HG03097 (cell line): Measurements from ENCODE around the gene WFDC5.

Experiments used
- ATAC-seq: cut with Tn5 transposase; IDR thresholded peaks from one replicate; pipeline ENCODE4 v1.9.1; 2021; ENCODE audit not compliant: unreplicated experiment, low FRiP score

The WFDC5 gene

DNA sequence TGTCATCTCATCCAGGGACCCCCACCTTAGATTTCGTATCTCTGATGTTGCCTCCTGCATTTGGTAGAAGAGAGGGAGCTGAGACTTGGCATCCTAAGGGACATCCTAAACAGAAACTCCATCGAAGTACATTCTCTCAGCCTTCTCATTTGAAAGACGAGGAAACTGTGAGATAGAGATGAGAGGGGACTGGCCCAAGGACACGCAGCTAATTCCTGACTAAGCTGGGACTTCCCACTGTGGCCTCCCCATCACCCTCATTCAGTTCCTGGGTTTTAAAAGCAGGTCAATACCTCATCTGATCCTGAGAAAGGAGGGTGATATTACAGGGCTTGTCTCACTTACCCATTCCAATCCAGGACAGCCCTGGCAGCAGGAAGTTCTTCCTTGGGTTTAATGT lies 855 bp upstream of the WFDC5 start:
- no peak for ATAC-seq

DNA sequence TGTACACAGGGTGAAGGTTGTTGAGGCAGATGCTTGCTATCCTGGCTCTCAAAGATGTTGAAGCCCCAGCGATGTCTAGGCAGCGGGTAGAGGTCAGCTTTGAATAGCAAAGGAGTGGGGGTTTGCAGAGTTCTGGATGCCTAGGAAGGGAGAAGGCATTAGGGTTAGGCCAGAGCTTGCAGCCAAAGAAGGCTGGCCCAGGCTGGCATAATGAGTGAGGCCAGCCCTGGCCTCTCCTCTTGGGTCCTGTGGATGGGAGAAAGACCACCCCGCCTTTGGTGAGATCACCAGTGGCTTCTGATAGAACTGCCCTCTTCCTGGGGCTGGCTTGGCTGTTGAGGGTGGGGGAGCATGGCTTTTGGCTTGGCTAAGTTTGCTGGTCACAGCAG lies 406 bp upstream of the WFDC5 start:
- ATAC-seq = no peak

- no peak for ATAC-seq
Measured at GRCh38 chr20:45113865-45114264, 1.1 kb downstream of the WFDC5 start.

GRCh38 chr20:45112754-45113153 lies 2.2 kb downstream of the WFDC5 start:
- ATAC-seq = no peak

- ATAC-seq = no peak
Measured at GRCh38 chr20:45111799-45112471, 3.0 kb downstream of the WFDC5 start.

- ATAC-seq = no peak
Measured at GRCh38 chr20:45111285-45111684, 3.7 kb downstream of the WFDC5 start.

- ATAC-seq = no peak
Measured at GRCh38 chr20:45110301-45110700, 4.7 kb downstream of the WFDC5 start.

DNA sequence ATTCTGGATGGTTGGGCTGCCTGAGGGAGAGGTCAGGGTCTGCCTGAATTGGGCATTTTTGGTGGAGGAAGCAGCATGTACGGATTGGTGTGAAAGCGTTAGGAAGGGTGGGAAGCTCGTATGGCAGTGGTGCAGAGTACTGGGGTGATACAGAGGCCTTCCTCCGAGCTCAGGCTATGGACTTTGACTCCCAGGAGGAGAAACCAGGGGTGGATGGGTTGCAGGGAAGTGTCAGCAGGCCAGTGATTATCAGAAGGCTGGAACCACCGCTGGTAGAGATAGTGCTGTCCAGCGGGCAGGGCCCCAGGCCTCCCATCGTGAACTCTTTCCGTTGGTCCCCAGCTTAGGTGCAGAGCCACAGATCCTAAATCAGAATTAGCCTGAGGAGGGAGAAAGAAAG lies 5.3 kb downstream of the WFDC5 start:
- no peak for ATAC-seq

DNA sequence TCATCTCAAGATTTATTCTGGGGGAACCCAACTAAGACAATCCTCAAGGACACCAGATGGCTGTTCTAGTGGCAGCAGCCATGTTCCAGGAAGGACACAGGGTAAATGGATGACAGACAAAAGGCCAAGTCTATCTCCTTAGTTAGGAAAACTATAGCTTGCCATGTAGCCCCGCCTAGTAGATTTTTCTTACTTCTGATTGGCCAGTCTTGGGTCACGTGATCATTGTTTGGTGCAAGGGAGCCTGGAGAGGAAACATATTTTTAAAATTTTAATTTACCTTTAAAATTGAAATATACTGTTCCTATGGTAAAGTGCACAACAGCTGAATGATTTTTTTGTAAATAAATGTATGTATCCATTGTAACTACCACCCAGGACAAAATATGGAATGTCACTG lies 9.7 kb downstream of the WFDC5 start:
- ATAC-seq = no peak

DNA sequence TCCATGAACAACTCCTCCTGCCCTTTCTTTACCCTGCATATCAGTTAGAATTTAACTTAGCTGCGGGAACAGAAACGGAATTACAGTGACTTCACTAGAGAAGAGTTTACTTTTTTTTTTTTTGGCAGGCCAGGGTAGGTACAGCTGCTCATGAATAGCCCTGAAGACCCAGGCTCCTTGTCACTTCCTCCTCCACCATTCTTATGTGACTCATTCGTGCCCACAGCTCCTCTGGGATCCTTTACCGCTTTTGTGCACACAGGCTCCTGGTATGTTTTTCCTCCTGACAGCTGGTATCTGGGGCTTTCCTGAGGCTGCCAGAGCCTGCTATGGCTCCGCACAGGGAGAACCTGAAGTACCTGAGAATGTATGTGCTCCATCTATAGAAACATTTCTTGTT lies 10.2 kb downstream of the WFDC5 start:
- no peak for ATAC-seq

- no peak for ATAC-seq
Measured at GRCh38 chr20:45103072-45103471, 11.9 kb downstream of the WFDC5 start.

DNA sequence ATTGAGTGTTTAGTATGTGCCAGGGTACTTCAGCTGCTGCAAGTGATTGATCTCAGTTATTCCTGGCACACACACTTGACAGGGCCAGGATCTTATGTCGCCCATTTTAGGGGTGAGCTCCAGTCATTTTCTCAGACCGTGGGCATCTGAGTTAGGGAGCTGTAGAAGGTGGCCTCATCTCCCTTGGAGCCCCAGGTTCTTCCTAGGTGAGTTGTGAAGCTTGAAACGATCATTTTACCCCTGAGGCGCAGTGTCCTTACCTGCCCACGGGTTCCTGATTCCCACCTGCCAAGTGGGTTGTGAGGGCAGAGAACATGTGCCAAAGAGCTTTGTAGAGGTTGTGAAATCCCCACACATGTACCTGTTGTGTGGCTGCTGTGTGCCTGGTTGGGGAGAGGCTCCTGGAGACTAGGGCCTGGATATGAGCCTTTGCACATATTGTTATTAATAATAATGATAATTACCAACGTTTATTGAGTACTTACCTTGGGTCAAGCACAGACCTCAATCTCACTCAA lies 13.6 kb downstream of the WFDC5 start:
- no peak for ATAC-seq

- ATAC-seq = no peak
Measured at GRCh38 chr20:45100563-45101245, 14.3 kb downstream of the WFDC5 start, which contains the start of gene KCNS1. Gene KCNS1 (minus strand): TSS chr20:45101127. CDS start chr20:45099236, 1,891 bp downstream.

GRCh38 chr20:45098103-45098773 lies 16.7 kb downstream of the WFDC5 start:
- ATAC-seq = no peak

DNA sequence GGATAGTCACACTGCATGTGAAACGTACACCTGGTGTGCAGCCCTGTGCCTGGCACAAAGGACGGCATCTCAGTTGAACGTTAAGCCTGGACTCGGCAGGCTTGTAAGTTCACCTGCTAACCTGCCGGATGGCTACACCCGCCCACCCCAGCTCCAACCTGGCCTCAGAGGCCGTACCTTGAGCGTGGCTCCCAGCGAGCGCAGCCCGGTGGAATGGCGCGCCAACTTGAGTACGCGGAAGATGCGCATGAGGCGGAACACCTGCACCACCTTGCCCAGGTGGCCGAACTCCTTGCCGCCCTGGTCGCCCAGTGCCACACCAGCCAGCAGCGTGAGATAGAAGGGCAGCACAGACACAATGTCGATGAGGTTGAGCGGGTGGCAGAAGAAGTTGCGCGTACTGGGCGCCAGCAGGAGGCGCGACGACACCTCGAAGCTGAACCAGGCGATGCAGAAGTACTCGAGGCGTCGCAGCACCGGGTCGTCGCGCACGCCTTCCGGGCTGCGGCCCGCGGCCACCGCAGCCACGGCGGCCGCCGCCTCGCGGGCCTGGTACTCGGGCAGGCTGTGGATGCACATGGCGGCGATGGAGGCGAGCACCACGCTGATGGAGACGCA lies 17.4 kb downstream of the WFDC5 start:
- no peak for ATAC-seq

GRCh38 chr20:45096781-45097180 lies 18.2 kb downstream of the WFDC5 start:
- no peak for ATAC-seq

- no peak for ATAC-seq
Measured at GRCh38 chr20:45095805-45096238, 19.2 kb downstream of the WFDC5 start.

DNA sequence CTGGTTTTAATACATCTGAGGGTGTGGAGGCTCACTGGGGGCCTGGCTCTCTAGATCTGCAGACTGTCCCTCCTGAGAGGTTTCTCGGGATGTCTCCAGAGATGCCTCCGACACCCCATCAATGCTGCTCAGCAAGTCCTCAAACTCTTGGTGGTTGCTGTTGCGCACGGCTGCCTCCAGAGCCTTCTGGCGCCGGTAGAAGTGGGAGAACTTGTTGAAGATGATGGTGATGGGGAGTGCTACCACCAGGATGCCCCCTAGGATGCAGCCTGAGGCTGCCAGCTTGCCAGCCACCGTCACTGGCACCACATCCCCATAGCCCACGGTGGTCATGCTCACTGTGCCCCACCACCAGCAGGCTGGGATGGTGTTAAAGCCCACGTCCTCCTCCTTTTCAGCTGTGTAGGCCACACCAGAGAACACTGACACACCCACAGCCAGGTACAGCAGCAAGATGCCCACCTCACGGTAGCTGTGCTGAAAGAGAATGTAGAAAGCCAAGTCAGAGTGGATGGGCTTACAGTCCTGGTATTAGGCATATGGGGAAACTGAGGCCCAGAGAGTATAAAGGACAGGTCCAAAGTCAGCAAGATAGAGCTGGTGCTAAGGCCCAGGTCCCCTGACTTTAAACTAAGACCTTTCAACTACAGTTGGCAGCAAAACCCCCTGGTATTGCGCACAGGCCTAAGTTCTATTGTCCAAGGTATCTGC lies 20.0 kb downstream of the WFDC5 start:
- ATAC-seq = no peak

GRCh38 chr20:45094201-45094600 lies 20.8 kb downstream of the WFDC5 start:
- ATAC-seq = no peak

DNA sequence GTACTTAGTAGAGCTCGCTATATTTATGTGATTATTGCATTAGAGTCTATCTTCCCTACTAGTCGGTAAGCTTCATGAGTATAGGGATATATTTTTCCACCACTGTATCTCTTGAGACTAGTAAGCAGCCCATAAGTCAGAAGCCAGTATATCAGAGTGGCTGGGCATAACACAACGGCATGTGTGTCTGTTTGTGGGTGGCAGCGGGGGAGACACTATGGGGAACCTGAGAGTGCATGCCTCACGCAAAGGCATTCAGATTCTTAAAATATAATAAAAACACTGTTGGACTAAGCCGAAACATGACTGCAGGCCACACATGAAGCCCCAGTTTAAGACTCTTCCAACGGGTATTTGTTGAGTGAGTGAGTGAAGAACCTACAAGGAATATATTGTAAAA lies 22.1 kb downstream of the WFDC5 start:
- no peak for ATAC-seq
